Keratinocyte (primary cell): Measurements from ENCODE around the gene PIGM.

Experiments used
- CTCF ChIP-seq, 3 experiments: IDR thresholded peaks in 1 of 3; conservative IDR thresholded peaks in 1 of 3; optimal IDR thresholded peaks in 1 of 3; 2 replicates in 2 of 3; 3 replicates in 1 of 3; pipeline versions ENCODE3 to v1.5.1; 2011; ENCODE audit warnings: low read length in 3 of 3, mild to moderate bottlenecking in 3 of 3, moderate library complexity in 2 of 3, control low read depth in 1 of 3, inconsistent platforms in 1 of 3; ENCODE audit not compliant: insufficient read depth in 2 of 3; ENCODE audit errors: extremely low read depth in 1 of 3
- EZH2 ChIP-seq: IDR thresholded peaks from one replicate; pipeline ENCODE4 v1.6.1; 2012; ENCODE audit warnings: inconsistent platforms, mild to moderate bottlenecking, low read length, moderate library complexity

GRCh38 chr1:160064164-160064563 is 32.4 kb upstream of the PIGM start:
- no peak for TF ChIP-seq CTCF (optimal IDR thresholded peaks at IDR 0.05 in 1 of 3, IDR thresholded peaks at IDR 0.05 in 1 of 3, conservative IDR thresholded peaks at IDR 0.05 in 1 of 3; ENCODE audit: extremely low read depth in 1 of 3, insufficient read depth in 2 of 3, low read length in 3 of 3)
- no peak for TF ChIP-seq EZH2
